Urinary bladder (tissue), 4 donors: ENCODE measurements around the gene ADGRD1. TPM values are rescaled to one million over a fixed set of nuclear protein-coding genes. Genes with fewer than 3 reads are reported as not detected.

Source experiments
- DNase-seq: peaks from one replicate; pipeline ENCODE4 v3.0.0-alpha.2; 2015; ENCODE audit errors: extremely low spot score
- H3K27ac ChIP-seq: one replicate; pipeline ENCODE4 v1.5.1; 2013; ENCODE audit warnings: low read depth, mild to moderate bottlenecking, moderate library complexity
- H3K36me3 ChIP-seq: one replicate; pipeline ENCODE4 v1.6.1; 2013; ENCODE audit warnings: mild to moderate bottlenecking, moderate library complexity; ENCODE audit not compliant: insufficient read depth
- H3K4me1 ChIP-seq: one replicate; pipeline ENCODE4 v1.6.1; 2013; ENCODE audit warnings: mild to moderate bottlenecking, moderate library complexity; ENCODE audit not compliant: insufficient read depth
- H3K4me3 ChIP-seq: one replicate; pipeline ENCODE4 v1.5.1; 2013; ENCODE audit warnings: low read depth, low read length
- WGBS: extraction: QIAGEN DNeasy Blood & Tissue Kit; methylation state at CpG from one replicate; pipeline ENCODE4 v1.1.7; 2013; 5-methylcytosine and 5-hydroxymethylcytosine counted together
- polyA plus RNA-seq: library from polyadenylated mRNA; stranded (reverse); fragments of 200-250 nt; gene quantifications from one replicate; pipeline ENCODE4 v1.2.3, GENCODE V29; 2013
- total RNA-seq: library from RNA; depleted of rRNA; stranded (reverse); fragments of >200 nt; gene quantifications from one replicate; pipeline ENCODE4 v1.2.3, GENCODE V29; 2014
- donor health status: healthy with polysubstance abuse.
- donor health status: healthy.

ADGRD1 gene
- total and polyA plus RNA-seq, 2 donors, result 60.1 to 62.3 TPM

DNA sequence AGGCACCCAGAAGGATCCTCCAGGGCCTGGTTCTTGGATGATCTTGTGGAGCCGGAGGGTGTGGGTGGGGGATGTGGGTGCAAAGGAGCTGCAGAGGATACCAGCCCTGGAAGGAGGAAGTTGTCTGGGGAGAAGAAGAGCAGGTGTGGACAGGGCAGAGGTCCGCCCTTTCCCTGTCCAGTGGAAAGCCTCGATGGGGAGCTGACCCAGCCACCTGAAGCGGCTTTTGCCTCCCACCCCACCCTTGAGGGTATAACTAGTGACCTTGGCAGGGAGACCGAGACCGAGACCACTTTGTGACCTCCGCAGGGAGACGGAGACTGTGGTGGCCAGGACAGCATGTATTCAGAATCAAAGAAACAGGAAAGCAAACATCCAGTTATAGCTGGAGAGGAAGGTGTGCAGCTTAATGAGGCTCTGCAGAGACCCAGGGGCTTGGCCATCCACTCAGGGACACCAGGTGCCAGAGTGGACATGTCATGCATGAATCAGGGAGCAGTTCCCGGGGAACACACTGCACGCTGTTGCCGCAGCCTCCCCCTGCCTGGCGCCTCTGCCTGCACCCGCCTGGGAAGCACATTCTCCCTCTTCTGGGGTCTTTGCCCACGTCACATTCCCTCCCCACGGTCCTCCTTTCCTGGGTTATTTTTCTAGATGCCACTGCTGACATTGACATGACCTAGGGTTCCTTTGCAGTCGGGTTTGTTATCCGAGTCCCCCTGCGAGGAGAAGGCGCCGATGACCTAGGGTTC, 87.7 kb downstream of the ADGRD1 start:
- Histone ChIP-seq H3K27ac (no peak overlapping the region), H3K36me3 (no peaks in the 10 kb centered on the region), H3K4me1 (no peaks in the 10 kb centered on the region), H3K4me3 (no peak overlapping the region)
- 88% methylated on average over 20 of the region's 20 CpGs for WGBS
- DNase-seq, result no peak

DNA sequence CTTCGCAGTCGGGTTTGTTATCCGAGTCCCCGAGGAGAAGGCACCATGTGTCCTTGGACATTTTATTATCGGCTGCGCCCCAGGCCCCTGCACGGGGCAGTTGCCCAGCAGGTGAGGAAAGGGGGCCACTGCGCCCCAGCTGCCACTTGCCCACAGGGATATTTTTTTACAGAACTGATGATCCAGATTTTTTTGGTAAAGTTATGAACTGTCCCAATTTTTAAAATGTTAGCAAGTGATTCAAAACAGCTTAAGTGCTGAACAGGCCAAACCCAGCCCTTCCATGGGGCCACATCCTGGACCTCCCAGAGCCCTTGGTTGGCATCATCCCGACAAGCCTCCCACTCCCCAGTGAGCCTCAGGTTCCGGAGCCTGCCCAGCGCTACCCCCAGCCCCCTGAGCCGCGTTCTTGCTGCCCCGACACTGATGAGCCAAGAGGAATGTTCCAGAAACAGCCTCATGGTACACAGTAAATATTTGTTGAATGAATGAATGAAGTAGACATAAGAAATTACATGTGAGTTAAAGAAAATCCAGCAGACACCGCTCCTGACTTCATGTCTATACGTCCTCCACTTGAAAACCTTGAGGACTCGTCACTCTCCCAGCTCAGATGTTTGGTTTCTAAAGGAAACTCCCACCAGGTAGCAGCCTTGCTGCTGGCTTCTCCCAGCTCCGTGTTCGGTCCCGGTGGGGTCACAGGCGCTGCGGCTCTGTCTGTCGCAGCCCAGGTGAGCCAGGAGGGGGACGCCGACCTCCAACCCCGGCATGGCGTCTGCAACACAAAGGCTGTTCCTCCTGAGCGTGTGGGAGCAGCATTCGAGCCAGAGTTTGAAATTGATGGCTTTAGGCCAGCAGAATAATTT, 88.5 kb downstream of the ADGRD1 start:
- 84% methylated on average over 29 of the region's 29 CpGs for WGBS
- H3K4me3 ChIP-seq, result no peak overlapping the region
- DNase-seq, result no peak

DNA sequence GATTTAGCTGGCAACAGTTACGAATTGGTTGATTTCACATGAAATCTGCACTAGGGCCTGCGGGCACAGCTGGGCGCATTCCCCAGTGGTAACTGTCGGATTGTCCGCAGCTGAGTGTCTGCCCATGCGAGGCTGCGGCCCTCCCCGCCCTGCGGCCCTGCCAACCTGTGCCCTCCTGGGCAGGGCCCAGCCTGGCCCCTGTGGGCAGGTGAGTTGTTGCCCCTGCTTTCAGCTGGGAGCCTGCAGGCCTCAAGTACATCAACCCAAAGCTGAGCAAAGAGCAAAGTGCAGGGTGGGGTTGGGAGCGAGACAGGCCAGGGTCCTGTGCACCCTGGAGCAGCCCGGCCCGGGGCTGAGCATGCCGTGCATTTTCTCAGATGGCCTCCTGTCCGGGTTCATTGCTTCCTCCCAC, 89.1 kb downstream of the ADGRD1 start:
- Histone ChIP-seq H3K36me3 (no peaks in the 10 kb centered on the region), H3K4me1 (no peaks in the 10 kb centered on the region), H3K27ac (no peak overlapping the region), H3K4me3 (no peak overlapping the region)
- 92% methylated on average over 14 of the region's 14 CpGs for WGBS
- no peak for DNase-seq

More for the DNA sequence above, 88.5 kb downstream of the ADGRD1 start:
- Histone ChIP-seq H3K27ac (no peak overlapping the region), H3K36me3 (no peaks in the 10 kb centered on the region), H3K4me1 (no peaks in the 10 kb centered on the region)

DNA sequence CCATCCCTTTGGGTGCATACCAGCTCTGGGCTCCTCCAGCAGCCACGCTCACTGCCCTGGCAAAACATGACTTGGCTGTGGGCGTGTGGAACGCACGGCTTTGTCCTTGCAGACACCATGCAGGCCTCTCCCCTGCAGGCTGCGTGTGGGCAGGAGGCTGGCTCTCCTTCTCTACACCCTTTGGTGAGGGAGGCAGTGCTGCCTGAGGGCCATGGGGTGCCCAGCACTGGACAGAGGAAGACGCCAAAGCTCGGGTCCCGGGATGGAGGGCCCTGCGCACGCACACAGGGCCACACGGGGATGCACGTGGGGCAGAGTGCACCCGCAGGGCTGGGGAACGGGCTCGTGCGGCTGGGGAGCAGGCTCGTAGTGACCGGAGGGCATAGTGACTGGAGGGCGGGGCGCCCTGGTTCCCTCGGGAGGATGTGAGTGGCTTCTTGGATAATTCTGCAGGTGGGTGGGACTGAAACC, 89.7 kb downstream of the ADGRD1 start:
- no peak for DNase-seq
- Histone ChIP-seq H3K4me3 (no peak overlapping the region), H3K4me1 (no peaks in the 10 kb centered on the region), H3K36me3 (no peaks in the 10 kb centered on the region), H3K27ac (no peak overlapping the region)
- 91% methylated on average over 21 of the region's 21 CpGs for WGBS

DNA sequence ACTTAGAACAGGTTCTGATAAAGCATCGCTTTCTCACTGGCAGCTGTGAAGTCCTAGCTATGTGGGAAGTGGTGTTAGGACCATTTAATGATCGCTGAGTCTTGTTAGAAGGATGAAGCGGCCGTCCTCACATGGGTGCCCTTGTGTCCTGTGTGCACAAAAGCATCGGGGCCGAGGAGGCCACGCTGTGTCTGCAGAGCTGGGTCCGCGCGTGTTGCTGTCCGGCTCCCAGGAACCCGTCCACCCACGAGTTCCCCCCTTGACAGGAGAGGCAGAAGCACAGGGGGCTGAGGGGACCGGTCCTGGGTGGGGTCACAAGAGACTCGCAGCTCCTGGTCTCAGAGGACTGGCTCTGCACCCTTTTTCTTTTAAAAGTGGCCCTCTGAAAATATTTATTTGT, 90.4 kb downstream of the ADGRD1 start:
- Histone ChIP-seq H3K4me3 (no peak overlapping the region), H3K36me3 (no peaks in the 10 kb centered on the region), H3K4me1 (no peaks in the 10 kb centered on the region), H3K27ac (no peak overlapping the region)
- WGBS, result 90% methylated on average over 15 of the region's 15 CpGs
- DNase-seq, result no peak

DNA sequence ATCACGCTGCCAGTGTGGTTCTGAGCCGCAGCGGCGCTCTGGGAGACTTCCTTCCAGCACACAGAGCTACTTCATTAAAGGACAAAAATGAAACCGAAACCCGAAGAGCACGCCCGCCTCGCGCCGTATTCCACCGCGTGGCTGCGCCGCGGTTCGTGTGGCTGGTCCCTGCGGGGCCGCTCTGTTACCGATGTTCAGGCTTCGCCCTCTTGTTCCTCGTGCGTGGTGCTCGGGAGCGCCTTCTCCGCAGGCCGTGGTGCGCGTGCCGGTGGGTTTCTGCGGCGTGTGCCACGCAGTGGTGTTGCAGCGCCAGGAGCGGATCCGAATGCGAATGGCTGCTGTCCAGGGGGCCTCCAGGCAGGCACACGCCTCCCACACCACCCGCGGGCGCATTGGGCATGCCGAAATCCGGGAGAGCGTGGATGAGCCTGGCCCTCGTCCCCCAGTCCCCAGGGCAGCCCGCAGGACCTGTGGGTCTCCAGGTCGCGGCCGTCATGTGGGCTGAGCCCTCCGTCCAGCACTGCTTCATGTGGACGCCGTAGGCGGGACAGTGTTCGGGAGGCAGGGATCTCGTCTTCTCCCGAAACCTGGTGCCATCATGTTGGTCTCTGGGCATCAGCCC, 91.2 kb downstream of the ADGRD1 start:
- H3K4me1 ChIP-seq, result no peaks in the 10 kb centered on the region
- 95% methylated on average over 56 of the region's 56 CpGs for WGBS
- no peak for DNase-seq
- H3K36me3 ChIP-seq, result no peaks in the 10 kb centered on the region
- no peak overlapping the region for H3K4me3 ChIP-seq
- no peak overlapping the region for H3K27ac ChIP-seq

DNA sequence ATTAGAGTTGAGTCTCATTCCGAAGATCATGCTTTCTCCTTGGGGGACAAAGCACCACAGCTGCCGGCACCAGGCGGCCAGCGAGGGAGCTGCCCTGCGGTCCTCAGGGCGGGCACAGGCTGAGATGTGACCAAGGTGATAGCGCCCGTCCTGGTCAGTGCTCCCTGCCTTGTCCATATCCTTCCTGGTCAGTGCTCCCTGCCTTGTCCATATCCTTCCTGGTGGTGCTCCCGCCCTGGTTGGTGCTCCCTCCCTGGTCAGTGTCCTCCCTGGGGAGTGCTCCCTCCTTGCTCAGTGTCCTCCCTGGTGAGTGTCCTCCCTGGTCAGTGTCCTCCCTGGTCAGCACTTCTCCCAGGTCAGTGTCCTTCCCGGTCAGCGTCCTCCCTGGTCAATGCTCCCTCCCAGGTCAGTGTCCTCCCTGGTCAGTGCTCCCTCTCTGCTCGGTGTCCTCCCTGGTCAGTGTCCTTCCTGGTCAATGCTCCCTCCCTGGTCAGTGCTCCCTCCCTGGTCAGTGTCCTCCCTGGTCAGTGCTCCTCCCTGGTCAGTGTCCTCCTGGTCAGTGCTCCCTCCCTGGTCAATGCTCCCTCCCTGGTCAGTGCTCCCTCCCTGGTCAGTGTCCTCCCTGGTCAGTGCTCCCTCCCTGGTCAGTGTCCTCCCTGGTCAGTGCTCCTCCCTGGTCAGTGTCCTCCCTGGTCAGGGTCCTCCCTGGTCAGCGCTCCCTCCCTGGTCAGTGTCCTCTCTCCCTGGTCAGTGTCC, 92.2 kb downstream of the ADGRD1 start:
- WGBS, result 97% methylated on average over 13 of the region's 13 CpGs
- DNase-seq, result no peak

DNA sequence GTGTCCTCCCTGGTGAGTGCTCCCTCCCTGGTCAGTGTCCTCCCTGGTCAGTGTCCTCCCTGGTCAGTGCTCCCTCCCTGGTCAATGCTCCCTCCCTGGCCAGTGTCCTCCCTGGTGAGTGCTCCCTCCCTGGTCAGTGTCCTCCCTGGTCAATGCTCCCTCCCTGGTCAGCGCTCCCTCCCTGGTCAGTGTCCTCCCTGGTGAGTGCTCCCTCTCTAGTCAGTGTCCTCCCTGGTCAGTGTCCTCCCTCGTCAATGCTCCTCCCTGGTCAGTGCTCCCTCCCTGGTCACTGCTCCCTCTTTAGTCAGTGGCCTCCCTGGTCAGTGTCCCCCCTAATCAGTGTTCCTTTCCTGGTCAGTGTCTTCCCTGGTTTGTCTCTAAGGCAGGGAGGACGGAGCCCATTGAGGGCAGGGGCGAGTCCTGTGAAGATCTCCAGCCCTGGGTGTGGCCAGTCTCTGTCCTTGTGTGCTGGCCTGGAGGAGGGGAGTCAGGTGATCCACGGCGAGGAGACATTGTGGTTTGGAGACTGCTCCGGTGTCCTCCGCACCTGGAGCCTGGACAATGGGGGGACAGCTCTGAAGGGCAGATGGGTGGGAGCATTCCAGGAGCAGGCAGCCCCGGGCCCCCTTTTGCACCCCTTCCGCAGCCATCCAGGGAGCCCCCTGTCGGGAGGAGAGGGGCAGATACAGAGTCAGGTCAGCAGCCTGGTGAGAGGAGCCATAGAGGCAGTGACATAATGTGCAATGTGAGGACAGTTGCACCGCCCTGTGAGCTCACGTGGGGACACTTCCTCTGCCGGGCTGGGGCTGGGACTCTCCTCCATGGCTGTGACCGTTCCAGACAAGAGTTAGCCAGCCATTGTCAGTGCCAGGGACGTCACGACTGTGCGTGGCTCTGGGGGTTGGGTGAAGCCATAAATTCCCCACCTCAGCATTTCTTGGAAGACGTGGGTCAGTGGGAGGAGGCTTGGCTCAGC, 93.4 kb downstream of the ADGRD1 start:
- Histone ChIP-seq H3K4me1 (no peaks in the 10 kb centered on the region), H3K4me3 (no peak overlapping the region), H3K36me3 (no peaks in the 10 kb centered on the region), H3K27ac (no peak overlapping the region)
- WGBS, result 62% methylated on average over 19 of the region's 19 CpGs
- DNase-seq, result no peak

More for the DNA sequence above, 92.2 kb downstream of the ADGRD1 start:
- H3K27ac ChIP-seq, result no peak overlapping the region
- H3K36me3 ChIP-seq, result no peaks in the 10 kb centered on the region
- no peaks in the 10 kb centered on the region for H3K4me1 ChIP-seq
- no peak overlapping the region for H3K4me3 ChIP-seq

DNA sequence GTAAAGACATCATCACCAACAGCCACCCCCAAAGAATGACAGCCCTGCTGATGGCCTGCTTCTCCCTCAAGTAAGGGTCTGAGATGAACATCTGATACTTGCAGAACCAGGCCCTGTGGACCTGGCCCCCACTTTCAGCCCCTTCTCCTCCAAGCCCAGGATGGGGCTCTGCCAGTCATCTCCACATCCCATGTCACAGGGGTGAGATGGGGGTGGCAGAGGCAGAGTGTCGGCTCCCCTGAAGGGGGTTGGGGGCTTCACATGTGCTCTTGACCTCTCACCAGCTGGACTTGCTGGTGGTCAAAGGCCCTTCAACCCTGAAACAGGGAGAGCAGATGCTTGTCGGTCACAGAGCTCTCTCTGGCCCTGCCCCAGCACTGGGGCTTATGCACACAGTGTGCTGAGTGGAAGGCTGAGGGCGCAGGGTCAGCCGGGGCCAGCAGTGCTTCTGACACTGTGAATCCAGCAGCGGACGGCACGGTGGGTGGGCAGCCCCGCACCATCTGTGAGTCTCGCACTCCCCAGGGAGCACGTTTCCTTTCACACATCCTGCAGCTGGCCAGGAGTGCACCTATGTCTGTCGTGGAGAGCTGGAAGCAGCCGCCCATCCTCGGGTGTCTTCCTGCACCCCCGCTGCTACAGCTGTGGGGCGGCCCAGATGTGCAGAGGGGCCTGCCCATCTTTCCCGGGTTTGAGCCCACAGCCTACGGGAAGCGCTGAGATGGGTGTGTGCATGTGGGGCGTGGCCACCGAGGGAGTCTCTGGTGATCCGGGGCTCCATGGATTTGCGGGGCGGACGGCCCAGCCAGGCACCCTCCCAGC, 94.3 kb downstream of the ADGRD1 start:
- DNase-seq, result no peak

DNA sequence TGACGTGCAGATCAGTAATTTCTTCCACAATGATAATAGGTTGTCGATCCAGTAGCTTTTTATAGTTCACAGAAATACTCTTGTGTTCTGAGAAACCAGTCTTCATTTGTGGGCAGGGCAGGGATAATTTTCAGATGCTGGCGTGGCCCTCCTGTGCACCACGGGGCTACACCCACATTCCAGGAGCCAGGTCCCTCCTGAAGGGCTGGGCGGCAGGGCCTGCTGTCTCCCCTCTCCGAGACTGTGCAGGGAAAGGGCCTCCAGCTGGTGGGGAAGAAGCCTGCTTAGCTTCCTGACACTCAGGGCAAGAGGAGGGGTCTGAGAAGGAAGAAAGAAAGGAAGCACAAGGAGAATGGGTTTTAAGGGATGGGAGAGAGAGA, 94.9 kb downstream of the ADGRD1 start:
- Histone ChIP-seq H3K27ac (no peak overlapping the region), H3K4me1 (no peaks in the 10 kb centered on the region), H3K4me3 (no peak overlapping the region), H3K36me3 (no peaks in the 10 kb centered on the region)
- DNase-seq, result no peak
- 55% methylated on average over 6 of the region's 6 CpGs for WGBS

More for the DNA sequence above, 94.3 kb downstream of the ADGRD1 start:
- Histone ChIP-seq H3K36me3 (no peaks in the 10 kb centered on the region), H3K4me1 (no peaks in the 10 kb centered on the region), H3K27ac (no peak overlapping the region), H3K4me3 (no peak overlapping the region)
- 46% methylated on average over 24 of the region's 24 CpGs for WGBS

DNA sequence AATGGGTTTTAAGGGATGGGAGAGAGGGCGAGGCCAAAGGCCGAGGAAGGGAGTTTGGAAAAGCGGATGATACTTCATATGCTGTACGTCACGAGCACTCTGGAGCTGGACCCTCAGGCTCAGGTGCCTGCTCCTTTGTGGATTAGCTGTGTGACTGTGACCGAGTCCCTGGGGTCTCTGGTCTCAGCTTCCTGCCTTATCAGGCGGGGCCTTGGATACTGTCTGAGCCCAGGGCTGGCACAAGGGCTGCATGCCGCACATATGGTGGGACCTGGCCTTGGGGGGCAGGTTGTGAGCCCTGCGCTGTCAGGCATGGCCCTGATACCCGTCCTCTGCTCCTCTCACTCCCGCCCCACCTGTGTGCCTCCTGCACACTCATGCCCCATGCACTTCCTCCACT, 95.3 kb downstream of the ADGRD1 start:
- no peak overlapping the region for H3K27ac ChIP-seq
- 97% methylated on average over 11 of the region's 11 CpGs for WGBS
- H3K4me1 ChIP-seq, result no peaks in the 10 kb centered on the region
- H3K36me3 ChIP-seq, result no peaks in the 10 kb centered on the region
- DNase-seq, result no peak
- no peak overlapping the region for H3K4me3 ChIP-seq
